ENCODE measurements around the gene RBBP8NL. TPM values are rescaled to one million over a fixed set of nuclear protein-coding genes. Genes with fewer than 3 reads are reported as not detected.

The RBBP8NL gene
- total and polyA plus RNA-seq, 4 donors: not detected

DNA sequence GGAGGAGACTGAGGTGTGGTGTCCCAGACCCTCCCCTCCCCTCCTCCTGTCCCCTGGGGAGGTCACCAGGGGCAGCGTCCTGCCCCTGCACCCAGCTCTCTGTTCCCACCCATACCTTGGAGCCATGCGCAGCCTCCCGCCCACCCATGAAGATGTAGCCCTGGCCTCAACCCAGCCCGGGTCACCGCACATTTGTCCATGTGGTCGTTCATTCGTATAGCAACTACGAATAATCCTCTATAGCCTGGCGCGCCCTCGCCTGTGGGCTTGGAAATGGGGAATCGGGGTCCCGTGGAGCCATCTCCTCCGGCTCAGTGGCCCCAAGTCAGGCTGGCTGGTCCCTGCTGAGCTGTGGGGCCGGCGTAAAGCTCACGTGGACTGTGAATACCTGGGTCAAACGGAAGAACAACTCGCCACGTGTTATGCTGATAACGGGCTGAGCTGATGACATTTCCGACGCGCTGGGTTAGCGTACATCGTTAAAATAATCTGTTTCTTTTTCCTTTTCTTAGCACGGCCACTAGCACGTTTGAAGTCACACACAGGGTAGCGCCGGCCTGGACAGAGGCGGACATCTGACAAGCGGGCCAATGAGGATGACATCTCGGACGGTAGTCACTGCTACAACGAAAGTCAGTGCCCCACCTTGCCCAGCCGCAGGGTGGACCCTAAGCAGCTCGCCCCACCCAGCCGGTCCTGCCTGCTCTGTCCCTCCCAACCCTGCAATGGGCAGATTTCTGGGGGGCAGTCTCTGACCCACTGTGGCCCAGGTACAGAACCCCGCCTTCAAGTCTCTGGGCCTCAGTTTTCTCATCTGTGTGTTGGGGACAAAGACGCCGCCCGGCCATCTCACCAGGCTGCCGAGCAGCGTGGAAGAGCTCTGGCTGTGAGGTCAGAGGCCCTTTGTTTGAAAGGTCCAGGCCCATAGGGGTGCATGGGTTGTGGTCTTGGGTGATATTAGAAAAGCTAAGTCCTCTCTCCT lies 19.8 kb upstream of the RBBP8NL start:
- H3K9me3 ChIP-seq (ENCODE audit: control insufficient read depth, insufficient read depth, low read length): no peaks in the 10 kb centered on the region
- H3K4me1 ChIP-seq (ENCODE audit: control insufficient read depth, insufficient read depth, low read length): peaks cover 2% of the 10 kb centered on the region
- H3K27ac ChIP-seq (ENCODE audit: low read depth, low read length): no peak overlapping the region
- H3K27me3 ChIP-seq (ENCODE audit: control insufficient read depth, insufficient read depth, low read length): no peaks in the 10 kb centered on the region
- no peaks in the 10 kb centered on the region for H3K36me3 ChIP-seq (ENCODE audit: control insufficient read depth, insufficient read depth, low read length)
- WGBS (ENCODE audit: insufficient coverage): 81% methylated on average over 44 of the region's 44 CpGs
- no peak overlapping the region for H3K4me3 ChIP-seq (ENCODE audit: low read depth, low read length)
- DNase-seq (ENCODE audit: low read depth in 4 of 6, low spot score in 6 of 6): no peak

GRCh38 chr20:62446481-62446880 lies 19.1 kb upstream of the RBBP8NL start:
- Histone ChIP-seq H3K27ac (ENCODE audit: low read depth, low read length) (no peak overlapping the region), H3K4me3 (ENCODE audit: low read depth, low read length) (no peak overlapping the region), H3K4me1 (ENCODE audit: control insufficient read depth, insufficient read depth, low read length) (peaks cover 2% of the 10 kb centered on the region), H3K9me3 (ENCODE audit: control insufficient read depth, insufficient read depth, low read length) (no peaks in the 10 kb centered on the region), H3K27me3 (ENCODE audit: control insufficient read depth, insufficient read depth, low read length) (no peaks in the 10 kb centered on the region), H3K36me3 (ENCODE audit: control insufficient read depth, insufficient read depth, low read length) (no peaks in the 10 kb centered on the region)
- 56% methylated on average over 10 of the region's 12 CpGs for WGBS (ENCODE audit: insufficient coverage)
- no peak for DNase-seq (ENCODE audit: low read depth in 4 of 6, low spot score in 6 of 6)

- H3K4me3 ChIP-seq (ENCODE audit: low read depth, low read length): no peak overlapping the region
- no peaks in the 10 kb centered on the region for H3K27me3 ChIP-seq (ENCODE audit: control insufficient read depth, insufficient read depth, low read length)
- 89% methylated on average over 24 of the region's 36 CpGs for WGBS (ENCODE audit: insufficient coverage)
- H3K27ac ChIP-seq (ENCODE audit: low read depth, low read length): no peak overlapping the region
- H3K4me1 ChIP-seq (ENCODE audit: control insufficient read depth, insufficient read depth, low read length): peaks cover 2% of the 10 kb centered on the region
- H3K36me3 ChIP-seq (ENCODE audit: control insufficient read depth, insufficient read depth, low read length): no peaks in the 10 kb centered on the region
- H3K9me3 ChIP-seq (ENCODE audit: control insufficient read depth, insufficient read depth, low read length): no peaks in the 10 kb centered on the region
- DNase-seq (ENCODE audit: low read depth in 4 of 6, low spot score in 6 of 6): no peak
Measured at GRCh38 chr20:62445553-62446340, 18.4 kb upstream of the RBBP8NL start.

DNA sequence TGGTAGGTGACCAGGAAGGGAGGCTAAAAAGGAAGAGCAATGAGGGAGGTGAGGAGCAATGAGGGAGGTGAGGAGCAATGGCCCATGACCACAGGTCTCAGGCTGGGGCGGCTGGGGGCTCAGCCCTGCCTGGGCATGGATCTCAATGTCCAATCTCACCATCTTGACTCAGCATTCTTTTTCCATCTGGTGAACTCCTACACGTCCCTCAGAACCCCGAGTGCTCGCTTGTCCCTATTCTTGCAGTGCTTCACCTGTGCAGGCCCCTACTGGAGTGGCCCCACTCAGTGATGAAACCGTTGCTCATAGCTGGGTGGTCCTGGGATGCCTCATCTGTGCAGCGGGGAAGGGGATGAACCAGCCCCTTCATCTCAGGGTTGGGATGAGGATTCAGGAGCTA lies 16.9 kb upstream of the RBBP8NL start:
- DNase-seq (ENCODE audit: low read depth in 4 of 6, low spot score in 6 of 6): no peak
- 89% methylated on average over 5 of the region's 6 CpGs for WGBS (ENCODE audit: insufficient coverage)
- no peaks in the 10 kb centered on the region for H3K27me3 ChIP-seq (ENCODE audit: control insufficient read depth, insufficient read depth, low read length)
- H3K4me1 ChIP-seq (ENCODE audit: control insufficient read depth, insufficient read depth, low read length): peaks cover 1% of the 10 kb centered on the region
- no peaks in the 10 kb centered on the region for H3K9me3 ChIP-seq (ENCODE audit: control insufficient read depth, insufficient read depth, low read length)
- no peak overlapping the region for H3K4me3 ChIP-seq (ENCODE audit: low read depth, low read length)
- no peaks in the 10 kb centered on the region for H3K36me3 ChIP-seq (ENCODE audit: control insufficient read depth, insufficient read depth, low read length)
- no peak overlapping the region for H3K27ac ChIP-seq (ENCODE audit: low read depth, low read length)

DNA sequence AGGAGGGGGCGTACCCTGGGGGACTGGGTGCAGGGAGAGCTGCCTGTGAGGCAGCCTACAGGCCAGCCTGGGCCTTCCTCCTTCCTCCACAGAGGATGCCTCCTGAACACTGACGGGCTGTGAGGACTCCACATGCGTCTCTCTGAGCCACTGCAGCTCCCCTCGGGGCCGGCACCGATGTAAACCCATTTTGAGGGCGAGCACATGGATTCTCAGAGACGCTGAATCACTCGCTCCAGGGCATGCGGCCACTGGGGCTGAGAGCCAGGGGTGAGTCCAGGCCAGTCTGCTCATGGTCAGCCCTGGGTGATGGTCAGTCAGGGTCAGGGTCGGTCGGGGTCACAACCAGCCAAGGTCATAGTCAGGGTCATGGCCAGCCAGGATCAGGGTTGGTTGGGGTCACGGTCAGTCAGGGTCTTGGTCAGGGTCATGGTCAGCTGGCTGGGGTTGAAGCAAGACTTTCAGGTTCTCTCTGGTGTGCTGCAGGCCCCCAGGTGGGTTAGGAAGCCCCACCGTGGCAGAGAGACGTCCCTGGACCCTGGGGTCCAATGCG lies 14.7 kb upstream of the RBBP8NL start:
- Histone ChIP-seq H3K27me3 (ENCODE audit: control insufficient read depth, insufficient read depth, low read length) (no peaks in the 10 kb centered on the region), H3K4me3 (ENCODE audit: low read depth, low read length) (no peak overlapping the region), H3K4me1 (ENCODE audit: control insufficient read depth, insufficient read depth, low read length) (peaks cover 16% of the 10 kb centered on the region), H3K9me3 (ENCODE audit: control insufficient read depth, insufficient read depth, low read length) (no peaks in the 10 kb centered on the region), H3K36me3 (ENCODE audit: control insufficient read depth, insufficient read depth, low read length) (no peaks in the 10 kb centered on the region), H3K27ac (ENCODE audit: low read depth, low read length) (no peak overlapping the region)
- WGBS (ENCODE audit: insufficient coverage): 83% methylated on average over 15 of the region's 16 CpGs
- DNase-seq (ENCODE audit: low read depth in 4 of 6, low spot score in 6 of 6): no peak

DNA sequence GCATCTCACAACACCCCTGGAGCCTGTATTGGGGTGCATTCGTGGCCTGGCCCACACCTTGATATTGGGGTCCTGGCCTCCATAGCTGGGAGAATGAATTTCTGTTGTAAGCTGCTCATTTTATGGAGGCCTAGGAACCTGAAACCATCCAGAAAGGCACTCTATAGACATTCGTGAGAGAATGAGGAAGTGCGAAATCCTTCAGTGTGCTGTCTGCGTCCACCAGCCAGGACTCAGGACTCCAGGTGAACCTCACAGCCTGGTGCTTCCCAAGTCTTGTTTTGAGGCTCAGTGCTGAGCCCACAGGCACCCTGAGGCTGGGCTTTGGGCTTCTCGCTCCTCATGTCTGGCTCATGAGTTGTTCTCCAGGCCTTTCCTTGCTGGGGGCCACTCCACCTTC lies 11.9 kb upstream of the RBBP8NL start:
- Histone ChIP-seq H3K27ac (ENCODE audit: low read depth, low read length) (no peak overlapping the region), H3K9me3 (ENCODE audit: control insufficient read depth, insufficient read depth, low read length) (no peaks in the 10 kb centered on the region), H3K27me3 (ENCODE audit: control insufficient read depth, insufficient read depth, low read length) (no peaks in the 10 kb centered on the region), H3K36me3 (ENCODE audit: control insufficient read depth, insufficient read depth, low read length) (no peaks in the 10 kb centered on the region), H3K4me1 (ENCODE audit: control insufficient read depth, insufficient read depth, low read length) (peaks cover 25% of the 10 kb centered on the region), H3K4me3 (ENCODE audit: low read depth, low read length) (no peak overlapping the region)
- 96% methylated on average over 4 of the region's 5 CpGs for WGBS (ENCODE audit: insufficient coverage)
- no peak for DNase-seq (ENCODE audit: low read depth in 4 of 6, low spot score in 6 of 6)

GRCh38 chr20:62437927-62438326 lies 10.6 kb upstream of the RBBP8NL start:
- H3K27me3 ChIP-seq (ENCODE audit: control insufficient read depth, insufficient read depth, low read length): no peaks in the 10 kb centered on the region

DNA sequence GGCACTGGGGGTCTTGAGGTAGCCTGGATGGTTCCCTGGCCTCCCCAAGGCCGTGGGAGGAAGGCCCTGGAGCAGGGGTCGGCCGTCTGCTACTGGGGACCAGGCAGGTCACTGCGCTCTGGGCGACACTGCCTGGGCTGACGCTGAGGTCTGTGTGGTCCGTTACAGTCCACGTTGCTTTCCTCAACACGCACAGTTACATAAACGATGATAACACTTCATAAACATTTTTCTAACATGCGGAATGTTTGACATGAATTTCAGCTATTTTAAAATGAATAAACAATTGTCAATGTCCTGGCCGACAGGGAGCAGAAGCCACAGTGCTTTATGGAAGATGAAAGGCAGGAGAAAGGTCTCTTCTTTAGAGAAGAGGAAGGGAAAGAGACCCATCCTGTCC lies 10.2 kb upstream of the RBBP8NL start:
- no peak overlapping the region for H3K4me3 ChIP-seq (ENCODE audit: low read depth, low read length)
- no peak for DNase-seq (ENCODE audit: low read depth in 4 of 6, low spot score in 6 of 6)
- no peaks in the 10 kb centered on the region for H3K27me3 ChIP-seq (ENCODE audit: control insufficient read depth, insufficient read depth, low read length)
- no peaks in the 10 kb centered on the region for H3K36me3 ChIP-seq (ENCODE audit: control insufficient read depth, insufficient read depth, low read length)
- peaks cover 38% of the 10 kb centered on the region for H3K4me1 ChIP-seq (ENCODE audit: control insufficient read depth, insufficient read depth, low read length)
- no peaks in the 10 kb centered on the region for H3K9me3 ChIP-seq (ENCODE audit: control insufficient read depth, insufficient read depth, low read length)
- WGBS (ENCODE audit: insufficient coverage): 82% methylated on average over 8 of the region's 12 CpGs
- no peak overlapping the region for H3K27ac ChIP-seq (ENCODE audit: low read depth, low read length)

More at GRCh38 chr20:62437927-62438326, 10.6 kb upstream of the RBBP8NL start:
- Histone ChIP-seq H3K36me3 (ENCODE audit: control insufficient read depth, insufficient read depth, low read length) (no peaks in the 10 kb centered on the region), H3K4me1 (ENCODE audit: control insufficient read depth, insufficient read depth, low read length) (peaks cover 38% of the 10 kb centered on the region), H3K9me3 (ENCODE audit: control insufficient read depth, insufficient read depth, low read length) (no peaks in the 10 kb centered on the region), H3K27ac (ENCODE audit: low read depth, low read length) (no peak overlapping the region), H3K4me3 (ENCODE audit: low read depth, low read length) (no peak overlapping the region)
- DNase-seq (ENCODE audit: low read depth in 4 of 6, low spot score in 6 of 6): peak in 3 of 6 donors; percentile 31 to 72 (median 56)
- WGBS (ENCODE audit: insufficient coverage): 39% methylated on average over 24 of the region's 24 CpGs

DNA sequence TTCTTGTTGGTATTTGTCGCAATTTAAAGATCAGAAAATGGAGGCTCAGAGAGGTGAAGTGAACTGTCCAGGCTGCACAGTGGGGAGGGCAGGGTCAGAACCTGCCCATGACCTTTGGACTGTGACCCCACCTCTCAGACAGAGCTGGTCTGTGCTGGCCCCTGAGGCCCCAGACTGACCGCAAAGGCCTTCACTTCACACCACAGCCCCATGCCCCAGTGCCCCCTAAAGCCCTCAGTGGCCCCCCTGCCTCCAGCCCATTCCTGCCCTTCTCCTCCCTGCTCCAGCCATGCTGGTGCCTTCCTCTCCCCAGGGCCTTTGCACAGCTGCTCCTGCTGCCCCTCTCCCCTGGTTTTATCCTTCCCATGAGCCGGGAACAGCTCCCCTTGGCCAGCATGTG lies 9.4 kb upstream of the RBBP8NL start:
- H3K36me3 ChIP-seq (ENCODE audit: control insufficient read depth, insufficient read depth, low read length): no peaks in the 10 kb centered on the region
- no peak overlapping the region for H3K27ac ChIP-seq (ENCODE audit: low read depth, low read length)
- DNase-seq (ENCODE audit: low read depth in 4 of 6, low spot score in 6 of 6): no peak
- peaks cover 38% of the 10 kb centered on the region for H3K4me1 ChIP-seq (ENCODE audit: control insufficient read depth, insufficient read depth, low read length)
- H3K4me3 ChIP-seq (ENCODE audit: low read depth, low read length): no peak overlapping the region
- H3K27me3 ChIP-seq (ENCODE audit: control insufficient read depth, insufficient read depth, low read length): no peaks in the 10 kb centered on the region
- WGBS (ENCODE audit: insufficient coverage): 89% methylated on average over 3 of the region's 3 CpGs
- no peaks in the 10 kb centered on the region for H3K9me3 ChIP-seq (ENCODE audit: control insufficient read depth, insufficient read depth, low read length)
